Measurements from ENCODE around the gene KCNN4. TPM values are rescaled to one million over a fixed set of nuclear protein-coding genes. Genes with fewer than 3 reads are reported as not detected.

Gene KCNN4
- total RNA-seq, 1 experiment from 2014 or later = 0.26 TPM

- no peak overlapping the region for H3T11ph ChIP-seq (ENCODE audit: low read length)
- H2BK12ac ChIP-seq (ENCODE audit: insufficient read length, low read depth, low read length) = no peak overlapping the region
- H3K79me2 ChIP-seq (ENCODE audit: insufficient read depth, low read length) = no peaks in the 10 kb centered on the region
- no peaks in the 10 kb centered on the region for H3K9me3 Mint-ChIP-seq
- no peak overlapping the region for H2AK5ac ChIP-seq (ENCODE audit: insufficient read length, low read length)
- no peak overlapping the region for H4K8ac ChIP-seq (replicated peaks; ENCODE audit: insufficient read length, low read depth, low read length)
- H2BK20ac ChIP-seq (ENCODE audit: low read depth, low read length, poor library complexity, severe bottlenecking) = no peak overlapping the region
- peaks cover 2% of the 10 kb centered on the region for H3K23me2 ChIP-seq (ENCODE audit: insufficient read length, low read depth, low read length, poor library complexity, severe bottlenecking)
- no peak overlapping the region for H3K4me2 ChIP-seq (ENCODE audit: insufficient read depth, insufficient read length, low read length)
- H3K14ac ChIP-seq (ENCODE audit: insufficient read depth, low read length) = no peak overlapping the region
- no peaks in the 10 kb centered on the region for H3K4me1 ChIP-seq (ENCODE audit: insufficient read depth, low read length)
- DNase-seq = no peak
- no peak overlapping the region for H2BK120ac ChIP-seq (ENCODE audit: low read depth, low read length, poor library complexity, severe bottlenecking)
- no peak overlapping the region for H3K27ac ChIP-seq (ENCODE audit: insufficient read length, low read depth, low read length)
- no peaks in the 10 kb centered on the region for H4K20me1 ChIP-seq (ENCODE audit: control insufficient read depth, insufficient read depth, insufficient read length)
- H3K4me1 Mint-ChIP-seq = peaks cover 6 to 16% of the 10 kb centered on the region in 2 experiments; a peak in 3 of 4 replicates
- no peak overlapping the region for H2AFZ ChIP-seq (ENCODE audit: low read length)
- no peaks in the 10 kb centered on the region for H3K36me3 Mint-ChIP-seq (ENCODE audit: insufficient read depth in 1 of 3, low read depth in 3 of 3)
- no peak overlapping the region for H2BK15ac ChIP-seq (ENCODE audit: low read depth, low read length)
- peaks cover 10% of the 10 kb centered on the region for H3K27me3 Mint-ChIP-seq (ENCODE audit: low read depth)
- no peak overlapping the region for H3K23ac ChIP-seq (ENCODE audit: insufficient read length, low read depth, low read length)
- H4K5ac ChIP-seq (ENCODE audit: insufficient read length, low read depth, low read length) = no peak overlapping the region
- no peak overlapping the region for H2BK5ac ChIP-seq (ENCODE audit: insufficient read length, low read length)
- H3K56ac ChIP-seq (ENCODE audit: insufficient read length, low read depth, low read length) = no peak overlapping the region
- no peak for TF ChIP-seq CTCF (conservative IDR thresholded peaks at IDR 0.05)
- no peak overlapping the region for H3K27ac Mint-ChIP-seq
- no CpG with 5 or more reads among the region's 37 CpGs for WGBS (ENCODE audit: extremely low coverage, insufficient read length, low lambda C conversion rate)
- no peaks in the 10 kb centered on the region for H3K9me3 ChIP-seq (ENCODE audit: control insufficient read depth, low read depth, low read length)
- no peaks in the 10 kb centered on the region for H3K79me1 ChIP-seq (ENCODE audit: insufficient read depth, low read depth, low read length, poor library complexity, severe bottlenecking)
- no peak overlapping the region for H4K91ac ChIP-seq (ENCODE audit: insufficient read length, low read depth, low read length)
- H3K9ac ChIP-seq (ENCODE audit: extremely low read depth, insufficient read length, low read length) = no peak overlapping the region
- no peak overlapping the region for H3K4ac ChIP-seq (ENCODE audit: low read depth, low read length)
- no peak overlapping the region for H3K18ac ChIP-seq (ENCODE audit: insufficient read length, low read depth, low read length)
- no peaks in the 10 kb centered on the region for H3K27me3 ChIP-seq (ENCODE audit: insufficient read depth, low read length)
- no peak overlapping the region for H3K4me3 Mint-ChIP-seq
These were observed 61.4 kb downstream of the KCNN4 start for GRCh38 chr19:43719378-43719868.
